ENCODE results near the gene EXOC8.

Gene EXOC8

DNA sequence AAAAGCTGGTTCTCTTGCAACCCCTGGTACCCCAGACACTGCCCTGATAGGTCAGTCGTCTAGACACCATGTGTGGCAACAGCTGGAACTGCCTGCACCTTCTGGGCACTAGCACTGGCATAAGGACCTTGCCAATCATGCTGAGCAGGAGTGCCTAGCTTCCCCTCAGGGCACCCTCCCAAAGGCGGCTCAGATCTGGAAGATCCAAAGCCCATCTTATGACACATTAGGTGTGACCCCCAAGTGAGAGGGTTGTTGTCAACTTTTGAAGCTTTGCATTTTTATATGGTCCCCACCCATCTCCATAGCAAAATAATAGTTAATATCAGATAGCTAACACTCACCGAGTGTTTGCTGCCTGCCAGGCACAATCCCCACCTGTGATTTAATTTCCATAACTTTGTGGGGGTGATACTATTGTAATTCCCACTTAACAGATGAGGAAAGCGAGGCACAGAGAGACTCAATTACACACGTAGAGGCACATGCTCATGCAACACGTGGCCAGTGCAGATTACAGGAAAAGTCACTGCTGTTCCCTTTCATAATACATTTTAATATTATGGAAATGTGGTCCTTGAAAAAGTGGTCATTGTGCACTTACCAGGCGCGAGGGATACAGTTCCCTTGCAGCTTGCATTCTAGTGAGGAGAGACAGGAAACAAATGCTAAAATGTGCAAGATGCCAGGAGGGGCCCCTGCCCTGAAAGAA, 25.8 kb downstream of the EXOC8 start:
- DNase-seq = no peak

DNA sequence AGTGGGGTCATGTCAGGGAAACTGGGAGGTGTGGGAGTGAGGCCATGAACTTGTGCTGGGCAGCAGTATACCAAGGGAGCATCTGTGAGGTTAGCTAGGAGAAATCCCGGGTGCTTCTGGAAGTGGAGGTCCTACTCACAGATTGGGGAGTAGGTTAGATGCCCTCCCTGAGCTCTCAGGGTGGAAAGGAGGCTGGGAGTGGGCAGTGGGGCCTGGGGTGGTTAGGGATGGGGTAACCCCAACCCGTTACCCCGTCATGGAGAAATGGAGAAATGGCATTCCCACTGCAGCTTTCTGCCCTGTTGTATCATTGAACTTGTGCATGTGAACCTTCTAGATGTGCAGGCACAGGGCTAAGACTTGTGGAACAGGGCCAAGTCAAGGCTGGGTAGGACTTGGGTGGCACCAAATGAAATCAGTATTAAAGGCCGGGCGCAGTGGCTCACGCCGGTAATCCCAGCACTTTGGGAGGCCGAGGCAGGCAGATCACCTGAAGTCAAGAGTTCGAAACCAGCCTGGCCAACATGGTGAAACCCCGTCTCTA, 27.2 kb downstream of the EXOC8 start:
- no peak for DNase-seq

DNA sequence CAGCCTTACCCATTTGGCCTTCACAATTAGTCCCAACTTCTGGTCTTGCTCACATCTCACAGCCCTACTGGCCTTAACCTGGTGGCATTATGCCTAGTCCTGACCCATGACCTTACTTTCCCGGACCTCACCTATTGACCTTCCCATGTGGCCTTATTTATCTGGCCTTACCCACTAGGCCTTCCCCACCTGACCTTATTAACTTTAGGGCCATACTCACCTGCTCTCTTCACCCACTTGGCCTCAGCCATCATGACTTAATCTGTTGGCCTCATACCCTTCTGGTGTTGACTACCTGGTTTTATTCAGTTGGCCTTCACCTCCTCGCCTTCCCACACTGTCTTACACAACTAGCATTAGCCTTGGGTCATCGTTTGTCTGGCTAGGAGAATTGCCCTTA, 35.7 kb downstream of the EXOC8 start:
- no peak for DNase-seq

DNA sequence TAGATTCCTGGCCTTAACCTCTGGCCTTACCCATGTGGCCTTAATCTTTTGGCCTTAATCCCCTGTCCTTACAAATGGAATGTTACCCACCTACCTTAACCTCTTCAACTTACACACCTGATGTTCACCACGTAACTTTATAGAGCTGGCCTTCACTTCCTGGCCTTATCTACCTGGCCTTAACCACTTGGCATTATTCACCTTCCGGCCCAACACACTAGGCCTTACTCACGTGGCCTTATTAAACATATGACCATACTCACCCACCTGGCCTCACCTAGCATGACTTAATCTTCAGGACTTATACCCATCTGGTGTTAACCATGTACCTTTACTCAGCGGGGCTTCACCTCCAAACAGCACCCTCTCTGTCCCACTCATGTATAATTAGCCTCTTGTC, 41.7 kb downstream of the EXOC8 start:
- DNase-seq = no peak

DNA sequence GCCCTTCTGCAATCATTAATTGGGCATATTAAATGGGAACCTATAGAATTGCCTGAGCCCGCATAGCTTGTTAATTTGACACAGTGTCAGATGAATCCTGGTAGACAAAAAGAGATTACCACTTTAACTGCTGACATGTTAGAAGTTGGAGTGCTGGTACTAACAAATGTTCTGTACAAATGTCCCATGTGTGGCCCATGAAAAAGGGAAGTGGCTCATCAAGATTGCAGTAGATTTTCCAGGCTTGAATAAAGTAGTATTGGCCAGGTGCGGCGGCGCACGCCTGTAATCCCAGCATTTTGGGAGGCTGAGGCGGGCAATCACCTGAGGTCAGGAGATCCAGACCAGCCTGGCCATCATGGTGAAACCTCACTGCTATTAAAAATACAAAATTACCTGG, 51.0 kb downstream of the EXOC8 start:
- no peak for DNase-seq

DNA sequence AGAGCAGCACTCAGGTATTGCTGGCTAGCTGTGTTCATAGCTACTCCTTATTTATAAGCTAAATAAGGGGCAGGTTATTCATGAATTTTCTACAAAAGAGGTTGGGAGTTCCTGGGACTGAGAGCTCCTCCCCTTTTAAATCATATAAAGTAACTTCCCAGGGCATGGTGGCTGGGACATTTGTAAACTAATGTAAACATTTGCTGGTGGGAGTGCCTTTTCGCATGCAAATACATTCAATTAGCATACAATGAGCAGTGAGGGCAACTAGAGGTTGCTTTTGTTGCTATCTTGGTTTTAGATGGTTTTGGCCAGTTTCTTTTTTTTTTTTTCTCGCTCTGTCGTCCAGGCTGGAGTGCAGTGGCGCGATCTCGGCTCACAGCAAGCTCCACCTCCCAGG, 53.2 kb downstream of the EXOC8 start:
- no peak for DNase-seq
